CD4-positive, alpha-beta T cell (primary cell): Measurements from ENCODE around the gene OR6X1. TPM values are rescaled to one million over a fixed set of nuclear protein-coding genes. Genes with fewer than 3 reads are reported as not detected.

ENCODE experiments used
- ATAC-seq: fragments of 200-7000 bp; cut with Tn5 transposase; one replicate; pipeline ENCODE4 v1.10.0; 2022; ENCODE audit warnings: mild to moderate bottlenecking; ENCODE audit not compliant: poor library complexity
- CTCF ChIA-PET: fragments of 350-600 bp; sonication (Branson Sonifier 250); formaldehyde crosslinking; loops from one replicate; lab custom pipeline; 2021; ENCODE audit warnings: antibody characterized with exemption, inconsistent platforms; lab: Charles Lee
- POLR2A ChIA-PET: fragments of 350-600 bp; sonication (Branson Sonifier 250); formaldehyde crosslinking; loops from one replicate; lab custom pipeline; 2021; ENCODE audit warnings: antibody characterized with exemption, inconsistent platforms; lab: Charles Lee
- DNase-seq, 14 experiments: peaks; one replicate each; pipeline ENCODE4 v3.0.0-alpha.2; 2013 to 2020; ENCODE audit warnings: mixed read lengths in 2 of 14
- H3K27ac ChIP-seq, 2 donors: one replicate each; pipeline versions ENCODE4 v1.5.1 to v1.7.0; 2013; ENCODE audit warnings: low read length in 2 of 2, low read depth in 1 of 2, mild to moderate bottlenecking in 1 of 2
- H3K27me3 ChIP-seq, 2 experiments: 1 replicate in 1 of 2; 2 replicates in 1 of 2; pipeline versions ENCODE4 v1.6.1 to v1.7.0; 2013; ENCODE audit warnings: low read length in 2 of 2, control low read depth in 1 of 2, mild to moderate bottlenecking in 1 of 2, moderate library complexity in 1 of 2; ENCODE audit not compliant: insufficient read depth in 2 of 2, control insufficient read depth in 1 of 2
- H3K36me3 ChIP-seq: one replicate; pipeline ENCODE4 v1.6.1; 2013; ENCODE audit warnings: low read length, control low read depth; ENCODE audit not compliant: insufficient read depth
- H3K4me1 ChIP-seq: one replicate; pipeline ENCODE4 v1.6.1; 2013; ENCODE audit warnings: low read length, control low read depth; ENCODE audit not compliant: insufficient read depth
- H3K4me3 ChIP-seq: one replicate; pipeline ENCODE4 v1.5.1; 2013; ENCODE audit warnings: mild to moderate bottlenecking, low read length, moderate library complexity
- H3K9me3 ChIP-seq, 2 experiments: 1 replicate in 1 of 2; 2 replicates in 1 of 2; pipeline versions ENCODE4 v1.6.1 to v1.7.0; 2013; ENCODE audit warnings: low read length in 2 of 2, mild to moderate bottlenecking in 2 of 2, control low read depth in 1 of 2, moderate library complexity in 1 of 2; ENCODE audit not compliant: control insufficient read depth in 1 of 2, insufficient read depth in 1 of 2
- H3K27ac Mint-ChIP-seq: one replicate; pipeline ENCODE4 v1.8.0; 2020; ENCODE audit warnings: mixed read lengths
- H3K27me3 Mint-ChIP-seq: one replicate; pipeline ENCODE4 v1.8.0; 2021; ENCODE audit warnings: mixed read lengths
- H3K36me3 Mint-ChIP-seq: one replicate; pipeline ENCODE4 v1.8.0; 2021; ENCODE audit warnings: low read depth, mixed read lengths
- H3K4me1 Mint-ChIP-seq: one replicate; pipeline ENCODE4 v1.8.0; 2021; ENCODE audit warnings: low read depth, mixed read lengths
- H3K4me3 Mint-ChIP-seq: one replicate; pipeline ENCODE4 v1.8.0; 2020; ENCODE audit warnings: mild to moderate bottlenecking, mixed read lengths
- H3K9me3 Mint-ChIP-seq: one replicate; pipeline ENCODE4 v1.8.0; 2020; ENCODE audit warnings: mixed read lengths
- intact Hi-C, 2 experiments: fragments of 100-400 bp; cut with DNase I in 1 of 2; cut with micrococcal nuclease in 1 of 2; formaldehyde crosslinking; loops; one replicate each; pipeline versions ENCODE4 v1.15.1 to v1.9.0; 2023 to 2025; cut with DNase I, micrococcal nuclease
- total RNA-seq, 174 experiments: library from RNA in 2 of 174; stranded (reverse) in 2 of 174; gene quantifications; one replicate each; pipeline ENCODE4 v1.2.3 and lab custom pipeline; 2021 to 2026
- TF ChIP-seq, protein P1 (sequence below): fragments of 200-600 bp; IDR thresholded peaks from one replicate; pipeline ENCODE4 v1.8.0; 2022; ENCODE audit warnings: antibody characterized with exemption, mild to moderate bottlenecking

OR6X1 gene
- total RNA-seq, 2 experiments from 2014 or later: not detected

- DNase-seq (no peak), ATAC-seq (no peak)
- Mint-ChIP-seq H3K4me3 (no peak overlapping the region), H3K27me3 (peaks cover 12% of the 10 kb centered on the region), H3K4me1 (no peaks in the 10 kb centered on the region), H3K9me3 (no peaks in the 10 kb centered on the region), H3K27ac (no peak overlapping the region), H3K36me3 (no peaks in the 10 kb centered on the region)
- no peaks in the 10 kb centered on the region for H3K9me3 ChIP-seq
- H3K36me3 ChIP-seq: no peaks in the 10 kb centered on the region
- H3K4me1 ChIP-seq: no peaks in the 10 kb centered on the region
- POLR2A ChIA-PET: no interaction called here
- no peak overlapping the region for H3K27ac ChIP-seq
- CTCF ChIA-PET: no interaction called here
- TF ChIP-seq, protein P1, sequence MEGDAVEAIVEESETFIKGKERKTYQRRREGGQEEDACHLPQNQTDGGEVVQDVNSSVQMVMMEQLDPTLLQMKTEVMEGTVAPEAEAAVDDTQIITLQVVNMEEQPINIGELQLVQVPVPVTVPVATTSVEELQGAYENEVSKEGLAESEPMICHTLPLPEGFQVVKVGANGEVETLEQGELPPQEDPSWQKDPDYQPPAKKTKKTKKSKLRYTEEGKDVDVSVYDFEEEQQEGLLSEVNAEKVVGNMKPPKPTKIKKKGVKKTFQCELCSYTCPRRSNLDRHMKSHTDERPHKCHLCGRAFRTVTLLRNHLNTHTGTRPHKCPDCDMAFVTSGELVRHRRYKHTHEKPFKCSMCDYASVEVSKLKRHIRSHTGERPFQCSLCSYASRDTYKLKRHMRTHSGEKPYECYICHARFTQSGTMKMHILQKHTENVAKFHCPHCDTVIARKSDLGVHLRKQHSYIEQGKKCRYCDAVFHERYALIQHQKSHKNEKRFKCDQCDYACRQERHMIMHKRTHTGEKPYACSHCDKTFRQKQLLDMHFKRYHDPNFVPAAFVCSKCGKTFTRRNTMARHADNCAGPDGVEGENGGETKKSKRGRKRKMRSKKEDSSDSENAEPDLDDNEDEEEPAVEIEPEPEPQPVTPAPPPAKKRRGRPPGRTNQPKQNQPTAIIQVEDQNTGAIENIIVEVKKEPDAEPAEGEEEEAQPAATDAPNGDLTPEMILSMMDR: no peak
- no peak overlapping the region for H3K4me3 ChIP-seq
- intact Hi-C loops: no loop called here
- H3K27me3 ChIP-seq: no peaks in the 10 kb centered on the region
Measured at GRCh38 chr11:123771664-123772063, 17.3 kb upstream of the OR6X1 start.

DNA sequence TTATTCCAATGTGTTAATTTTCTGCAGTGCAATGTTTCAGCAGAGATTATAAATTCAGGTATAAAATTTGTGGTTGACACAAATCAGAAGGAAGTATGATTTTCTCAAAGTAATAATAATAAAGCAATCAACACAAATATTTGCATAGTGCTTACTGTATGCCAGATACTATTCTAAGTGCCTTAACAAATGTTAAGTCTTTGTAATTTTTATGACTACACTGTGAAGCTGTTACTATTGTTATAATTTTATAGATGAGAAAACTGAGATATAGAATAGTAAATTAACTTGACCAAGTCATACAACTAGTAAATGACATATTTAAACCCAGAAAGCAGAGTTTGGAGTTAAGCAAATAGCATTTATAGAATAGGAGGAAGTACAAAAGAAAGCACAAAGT lies 16.4 kb upstream of the OR6X1 start:
- Histone ChIP-seq H3K9me3 (no peaks in the 10 kb centered on the region), H3K4me3 (no peak overlapping the region), H3K27ac (no peak overlapping the region), H3K27me3 (no peaks in the 10 kb centered on the region), H3K4me1 (no peaks in the 10 kb centered on the region), H3K36me3 (no peaks in the 10 kb centered on the region)
- Mint-ChIP-seq H3K9me3 (no peaks in the 10 kb centered on the region), H3K27ac (no peak overlapping the region), H3K27me3 (peaks cover 12% of the 10 kb centered on the region), H3K4me1 (no peaks in the 10 kb centered on the region), H3K4me3 (no peak overlapping the region), H3K36me3 (no peaks in the 10 kb centered on the region)
- ChIA-PET POLR2A (no interaction called here), CTCF (no interaction called here)
- ATAC-seq (no peak), DNase-seq (no peak)
- TF ChIP-seq, protein P1: no peak
- intact Hi-C loops: no loop called here

GRCh38 chr11:123765601-123766000 lies 11.3 kb upstream of the OR6X1 start:
- Histone ChIP-seq H3K4me1 (no peaks in the 10 kb centered on the region), H3K27me3 (no peaks in the 10 kb centered on the region), H3K36me3 (no peaks in the 10 kb centered on the region), H3K27ac (no peak overlapping the region), H3K4me3 (no peak overlapping the region), H3K9me3 (peaks cover 6 to 16% of the 10 kb centered on the region in 2 experiments)
- ATAC-seq (no peak), DNase-seq (no peak)
- no peaks in the 10 kb centered on the region for H3K4me1 Mint-ChIP-seq
- H3K27ac Mint-ChIP-seq: no peak overlapping the region
- peaks cover 11% of the 10 kb centered on the region for H3K9me3 Mint-ChIP-seq
- H3K36me3 Mint-ChIP-seq: no peaks in the 10 kb centered on the region
- H3K27me3 Mint-ChIP-seq: peaks cover 23% of the 10 kb centered on the region
- CTCF ChIA-PET: interaction anchor here (0.6 kb wide), 1 partner anchor 453 kb away, joined by 4 read pairs; no protein-coding TSS in a partner anchor
- intact Hi-C loops: no loop called here
- TF ChIP-seq, protein P1: no peak
- POLR2A ChIA-PET: no interaction called here
- no peak overlapping the region for H3K4me3 Mint-ChIP-seq
